ENCODE data around the gene DHRS7C. TPM values are rescaled to one million over a fixed set of nuclear protein-coding genes. Genes with fewer than 3 reads are reported as not detected.

DHRS7C gene
- total RNA-seq, 1 donor = not detected

- Histone ChIP-seq H3K4me1 (ENCODE audit: insufficient read depth, low read length) (no peaks in the 10 kb centered on the region), H3K27me3 (ENCODE audit: insufficient read depth, low read length) (no peaks in the 10 kb centered on the region), H3K4me3 (ENCODE audit: low read length) (no peak overlapping the region), H3K9me3 (ENCODE audit: low read depth, low read length) (no peaks in the 10 kb centered on the region)
Observed at GRCh38 chr17:9817086-9817485, 25.7 kb upstream of the DHRS7C start.

GRCh38 chr17:9816472-9816871, 25.1 kb upstream of the DHRS7C start:
- Histone ChIP-seq H3K27me3 (ENCODE audit: insufficient read depth, low read length) (no peaks in the 10 kb centered on the region), H3K4me1 (ENCODE audit: insufficient read depth, low read length) (no peaks in the 10 kb centered on the region), H3K4me3 (ENCODE audit: low read length) (no peak overlapping the region), H3K9me3 (ENCODE audit: low read depth, low read length) (no peaks in the 10 kb centered on the region)

GRCh38 chr17:9814337-9814945, 23.0 kb upstream of the DHRS7C start:
- H3K4me1 ChIP-seq (ENCODE audit: insufficient read depth, low read length) = no peaks in the 10 kb centered on the region
- H3K27me3 ChIP-seq (ENCODE audit: insufficient read depth, low read length) = peaks cover 2% of the 10 kb centered on the region
- no peak overlapping the region for H3K4me3 ChIP-seq (ENCODE audit: low read length)
- H3K9me3 ChIP-seq (ENCODE audit: low read depth, low read length) = no peaks in the 10 kb centered on the region

- no peak overlapping the region for H3K4me3 ChIP-seq (ENCODE audit: low read length)
- no peaks in the 10 kb centered on the region for H3K4me1 ChIP-seq (ENCODE audit: insufficient read depth, low read length)
- H3K9me3 ChIP-seq (ENCODE audit: low read depth, low read length) = no peaks in the 10 kb centered on the region
- peaks cover 2% of the 10 kb centered on the region for H3K27me3 ChIP-seq (ENCODE audit: insufficient read depth, low read length)
Observed at GRCh38 chr17:9813166-9813565, 21.8 kb upstream of the DHRS7C start.

- Histone ChIP-seq H3K4me1 (ENCODE audit: insufficient read depth, low read length) (no peaks in the 10 kb centered on the region), H3K4me3 (ENCODE audit: low read length) (no peak overlapping the region), H3K9me3 (ENCODE audit: low read depth, low read length) (no peaks in the 10 kb centered on the region), H3K27me3 (ENCODE audit: insufficient read depth, low read length) (peaks cover 2% of the 10 kb centered on the region)
Observed at GRCh38 chr17:9811537-9811936, 20.1 kb upstream of the DHRS7C start.

GRCh38 chr17:9811086-9811485, 19.7 kb upstream of the DHRS7C start:
- no peaks in the 10 kb centered on the region for H3K9me3 ChIP-seq (ENCODE audit: low read depth, low read length)
- no peaks in the 10 kb centered on the region for H3K4me1 ChIP-seq (ENCODE audit: insufficient read depth, low read length)
- no peak overlapping the region for H3K4me3 ChIP-seq (ENCODE audit: low read length)
- H3K27me3 ChIP-seq (ENCODE audit: insufficient read depth, low read length) = peaks cover 2% of the 10 kb centered on the region

- Histone ChIP-seq H3K9me3 (ENCODE audit: low read depth, low read length) (no peaks in the 10 kb centered on the region), H3K4me1 (ENCODE audit: insufficient read depth, low read length) (no peaks in the 10 kb centered on the region), H3K27me3 (ENCODE audit: insufficient read depth, low read length) (peaks cover 2% of the 10 kb centered on the region), H3K4me3 (ENCODE audit: low read length) (no peak overlapping the region)
Observed at GRCh38 chr17:9810100-9810949, 18.9 kb upstream of the DHRS7C start.

GRCh38 chr17:9809409-9809808, 18.0 kb upstream of the DHRS7C start:
- no peaks in the 10 kb centered on the region for H3K4me1 ChIP-seq (ENCODE audit: insufficient read depth, low read length)
- peaks cover 2% of the 10 kb centered on the region for H3K27me3 ChIP-seq (ENCODE audit: insufficient read depth, low read length)
- no peak overlapping the region for H3K4me3 ChIP-seq (ENCODE audit: low read length)
- H3K9me3 ChIP-seq (ENCODE audit: low read depth, low read length) = no peaks in the 10 kb centered on the region

- Histone ChIP-seq H3K4me3 (ENCODE audit: low read length) (no peak overlapping the region), H3K27me3 (ENCODE audit: insufficient read depth, low read length) (peaks cover 2% of the 10 kb centered on the region), H3K9me3 (ENCODE audit: low read depth, low read length) (no peaks in the 10 kb centered on the region), H3K4me1 (ENCODE audit: insufficient read depth, low read length) (no peaks in the 10 kb centered on the region)
Observed at GRCh38 chr17:9806699-9807098, 15.3 kb upstream of the DHRS7C start.

- H3K27me3 ChIP-seq (ENCODE audit: insufficient read depth, low read length) = no peaks in the 10 kb centered on the region
- H3K9me3 ChIP-seq (ENCODE audit: low read depth, low read length) = no peaks in the 10 kb centered on the region
- H3K4me1 ChIP-seq (ENCODE audit: insufficient read depth, low read length) = no peaks in the 10 kb centered on the region
- no peak overlapping the region for H3K4me3 ChIP-seq (ENCODE audit: low read length)
Observed at GRCh38 chr17:9805769-9806168, 14.4 kb upstream of the DHRS7C start.

- Histone ChIP-seq H3K4me3 (ENCODE audit: low read length) (no peak overlapping the region), H3K27me3 (ENCODE audit: insufficient read depth, low read length) (no peaks in the 10 kb centered on the region), H3K9me3 (ENCODE audit: low read depth, low read length) (no peaks in the 10 kb centered on the region), H3K4me1 (ENCODE audit: insufficient read depth, low read length) (no peaks in the 10 kb centered on the region)
Observed at GRCh38 chr17:9802697-9803096, 11.3 kb upstream of the DHRS7C start.

GRCh38 chr17:9802294-9802693, 10.9 kb upstream of the DHRS7C start:
- no peak overlapping the region for H3K4me3 ChIP-seq (ENCODE audit: low read length)
- no peaks in the 10 kb centered on the region for H3K4me1 ChIP-seq (ENCODE audit: insufficient read depth, low read length)
- H3K27me3 ChIP-seq (ENCODE audit: insufficient read depth, low read length) = no peaks in the 10 kb centered on the region
- H3K9me3 ChIP-seq (ENCODE audit: low read depth, low read length) = no peaks in the 10 kb centered on the region

GRCh38 chr17:9801505-9801904, 10.1 kb upstream of the DHRS7C start:
- Histone ChIP-seq H3K9me3 (ENCODE audit: low read depth, low read length) (no peaks in the 10 kb centered on the region), H3K4me1 (ENCODE audit: insufficient read depth, low read length) (no peaks in the 10 kb centered on the region), H3K27me3 (ENCODE audit: insufficient read depth, low read length) (no peaks in the 10 kb centered on the region), H3K4me3 (ENCODE audit: low read length) (no peak overlapping the region)

GRCh38 chr17:9798724-9799123, 7.3 kb upstream of the DHRS7C start:
- no peak overlapping the region for H3K4me3 ChIP-seq (ENCODE audit: low read length)
- no peaks in the 10 kb centered on the region for H3K9me3 ChIP-seq (ENCODE audit: low read depth, low read length)
- H3K4me1 ChIP-seq (ENCODE audit: insufficient read depth, low read length) = no peaks in the 10 kb centered on the region
- no peaks in the 10 kb centered on the region for H3K27me3 ChIP-seq (ENCODE audit: insufficient read depth, low read length)

- Histone ChIP-seq H3K27me3 (ENCODE audit: insufficient read depth, low read length) (no peaks in the 10 kb centered on the region), H3K4me3 (ENCODE audit: low read length) (no peak overlapping the region), H3K9me3 (ENCODE audit: low read depth, low read length) (no peaks in the 10 kb centered on the region), H3K4me1 (ENCODE audit: insufficient read depth, low read length) (no peaks in the 10 kb centered on the region)
Observed at GRCh38 chr17:9798008-9798407, 6.6 kb upstream of the DHRS7C start.

Data from mononuclear cell (primary cell).